ENCODE results near the gene GPD2. TPM values are rescaled to one million over a fixed set of nuclear protein-coding genes. Genes with fewer than 3 reads are reported as not detected.
A peak's percentile ranks its signal among the peaks of the same experiment; 100 is the strongest.
"Not testable (repeated sequence)": the region's sequence is repeated elsewhere in the genome, so short reads cannot be mapped to it uniquely, and the experiment has no call there.

GPD2 gene
- total RNA-seq, 1 donor from 2014 or later = 13.2 TPM

DNA sequence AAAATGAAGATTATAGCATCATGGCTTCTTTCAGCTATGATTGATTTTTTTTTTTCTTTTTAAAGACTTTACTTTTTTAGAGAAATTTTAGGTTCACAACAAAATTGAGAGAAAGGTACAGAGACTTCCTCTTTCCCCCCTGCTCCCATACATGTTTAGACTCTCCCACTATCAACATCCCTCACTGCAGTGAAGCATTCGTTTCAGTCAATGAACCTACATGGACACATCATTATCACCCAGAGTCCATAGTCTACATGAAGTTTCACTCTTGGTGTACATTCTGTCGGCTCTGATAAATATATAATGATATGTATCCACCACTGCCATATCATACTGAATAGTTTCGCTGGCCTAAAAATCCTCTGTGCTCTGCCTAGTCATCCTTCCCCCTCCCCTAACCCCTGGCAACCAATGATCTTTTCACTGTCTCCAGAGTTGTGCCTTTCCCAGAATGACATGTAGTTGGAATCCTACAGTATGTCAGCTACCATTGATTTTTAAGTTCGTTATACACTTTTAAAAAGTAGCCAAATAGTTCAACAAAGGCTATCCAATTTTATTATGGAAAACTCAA lies 86.8 kb downstream of the GPD2 start:
- no peak for DNase-seq (ENCODE audit: low read depth)

GRCh38 chr2:156526950-156527636 lies 90.9 kb downstream of the GPD2 start:
- no peak for DNase-seq (ENCODE audit: low read depth)

- not testable (repeated sequence) for DNase-seq (ENCODE audit: low read depth)
These were observed 92.4 kb downstream of the GPD2 start for GRCh38 chr2:156528583-156528982.

GRCh38 chr2:156532989-156533388 lies 96.8 kb downstream of the GPD2 start:
- no peak for DNase-seq (ENCODE audit: low read depth)

DNA sequence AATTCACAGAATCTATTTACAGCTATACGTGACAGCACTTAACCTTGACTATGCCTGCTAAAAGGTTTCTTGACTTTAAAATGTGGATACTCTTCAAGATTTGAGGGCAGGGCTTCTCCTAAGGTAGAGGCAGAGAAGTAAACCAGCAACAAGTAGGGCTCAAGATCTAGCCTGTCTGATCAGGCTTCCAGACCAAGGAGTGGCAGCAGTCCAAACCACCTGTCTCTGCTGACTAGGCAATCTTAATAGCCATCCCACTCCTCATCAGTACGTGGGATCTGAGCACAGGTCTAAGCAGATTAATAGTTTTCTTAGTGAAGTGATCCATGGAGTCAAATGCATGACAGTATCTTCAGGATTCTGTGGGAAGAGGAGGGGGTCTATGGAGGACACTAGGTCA lies 100.4 kb downstream of the GPD2 start:
- DNase-seq (ENCODE audit: low read depth) = peak; percentile 13

GRCh38 chr2:156537141-156537540 lies 101.0 kb downstream of the GPD2 start:
- DNase-seq (ENCODE audit: low read depth) = no peak

GRCh38 chr2:156538083-156538504 lies 101.9 kb downstream of the GPD2 start:
- no peak for DNase-seq (ENCODE audit: low read depth)

GRCh38 chr2:156539086-156539860 lies 103.1 kb downstream of the GPD2 start:
- no peak for DNase-seq (ENCODE audit: low read depth)

DNA sequence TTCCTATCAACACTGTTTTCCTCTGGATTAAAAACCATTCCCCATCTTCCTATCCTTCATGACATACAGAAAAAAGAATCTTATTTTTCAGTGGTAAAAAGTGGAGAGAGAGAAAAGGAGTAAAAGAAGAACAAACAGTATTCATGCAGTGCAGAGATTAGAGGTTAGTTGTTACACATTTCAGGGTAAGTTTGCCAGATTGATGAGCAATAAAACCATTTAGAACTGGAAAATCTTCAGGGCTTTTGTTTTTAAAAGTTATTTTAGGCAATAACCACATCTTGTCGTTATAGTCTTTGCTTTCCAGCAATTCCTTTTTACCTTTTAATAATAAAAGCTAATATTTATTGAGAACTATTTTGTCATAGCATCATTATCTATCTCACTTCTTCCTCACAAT lies 104.5 kb downstream of the GPD2 start:
- DNase-seq (ENCODE audit: low read depth) = no peak

GRCh38 chr2:156541229-156541628 lies 105.0 kb downstream of the GPD2 start:
- no peak for DNase-seq (ENCODE audit: low read depth)

DNA sequence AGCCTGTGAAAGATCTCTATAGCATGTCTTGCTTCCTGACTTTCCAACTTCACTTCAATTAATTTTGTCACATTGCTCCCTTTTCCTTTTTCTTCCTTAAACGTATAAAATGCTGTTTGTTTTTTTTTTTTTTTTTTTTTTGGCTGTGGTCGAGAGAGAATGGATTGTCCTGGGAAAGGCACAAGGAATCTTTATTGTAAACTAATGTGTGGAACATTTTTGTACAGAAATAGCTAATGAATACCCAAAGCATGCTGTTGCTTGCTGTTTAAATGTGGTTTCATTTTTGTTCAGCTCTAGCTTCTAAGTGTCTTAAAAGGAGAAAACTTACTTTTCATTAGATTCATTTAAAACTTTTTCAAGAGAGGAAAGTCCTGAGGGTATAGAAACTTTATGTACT lies 105.5 kb downstream of the GPD2 start:
- DNase-seq (ENCODE audit: low read depth) = no peak

- DNase-seq (ENCODE audit: low read depth) = no peak
These were observed 112.2 kb downstream of the GPD2 start for GRCh38 chr2:156548413-156548812.

DNA sequence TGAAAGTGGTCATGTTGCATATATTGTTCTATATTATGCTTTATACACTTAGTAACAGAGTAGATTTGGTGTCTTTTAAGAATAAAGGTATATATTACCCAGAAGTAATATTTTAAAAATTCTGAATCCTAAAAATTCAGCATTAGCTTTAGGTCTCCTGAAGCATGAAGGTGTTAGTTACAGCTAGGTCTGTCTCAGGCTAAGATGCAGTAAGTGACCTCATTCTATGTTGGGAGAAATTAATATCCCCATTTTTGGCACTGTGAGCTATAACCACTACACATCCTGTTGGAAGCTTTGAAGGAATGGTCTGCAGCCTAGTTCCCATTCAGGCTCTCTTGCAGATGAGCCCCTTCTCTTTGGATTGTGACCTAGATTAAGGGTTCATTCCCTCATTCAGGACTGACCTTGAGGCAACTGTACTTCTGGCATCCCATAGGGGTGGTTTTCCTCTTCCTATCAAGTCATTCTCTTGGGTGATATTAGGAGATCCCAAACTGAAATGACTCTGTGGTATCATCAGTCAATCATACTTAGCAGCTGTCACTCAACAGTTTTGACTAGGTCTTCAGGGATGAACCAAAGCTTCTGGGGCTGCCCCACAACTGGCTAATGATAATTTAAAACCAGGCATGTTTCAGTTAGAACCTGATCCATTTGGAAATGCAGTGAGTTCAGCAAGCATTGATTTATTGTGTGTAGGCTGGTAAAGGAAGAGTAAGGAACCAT lies 117.7 kb downstream of the GPD2 start:
- no peak for DNase-seq (ENCODE audit: low read depth)

DNA sequence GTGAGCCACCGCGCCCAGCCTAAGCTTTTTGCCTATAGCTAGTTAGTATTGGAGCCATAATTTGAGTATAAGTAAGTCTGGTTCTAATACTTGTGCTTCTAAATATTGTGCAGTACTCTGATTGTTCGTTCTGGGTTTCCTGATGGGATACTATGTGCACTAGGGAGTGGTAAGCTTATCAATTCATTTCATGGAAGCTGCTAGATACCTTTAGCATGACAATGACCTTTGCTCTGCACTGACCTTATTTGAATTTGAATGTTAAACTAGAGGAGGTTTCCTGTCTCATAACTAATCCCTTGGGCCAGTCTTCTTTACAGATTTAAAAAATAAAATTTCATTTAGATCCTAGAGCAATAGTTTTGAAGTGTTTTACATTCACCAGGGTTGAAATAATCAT lies 125.1 kb downstream of the GPD2 start:
- no peak for DNase-seq (ENCODE audit: low read depth)

GRCh38 chr2:156562124-156562523 lies 125.9 kb downstream of the GPD2 start:
- peak; percentile 45 for DNase-seq (ENCODE audit: low read depth)

GRCh38 chr2:156563994-156564753 lies 128.0 kb downstream of the GPD2 start:
- no peak for DNase-seq (ENCODE audit: low read depth)

DNA sequence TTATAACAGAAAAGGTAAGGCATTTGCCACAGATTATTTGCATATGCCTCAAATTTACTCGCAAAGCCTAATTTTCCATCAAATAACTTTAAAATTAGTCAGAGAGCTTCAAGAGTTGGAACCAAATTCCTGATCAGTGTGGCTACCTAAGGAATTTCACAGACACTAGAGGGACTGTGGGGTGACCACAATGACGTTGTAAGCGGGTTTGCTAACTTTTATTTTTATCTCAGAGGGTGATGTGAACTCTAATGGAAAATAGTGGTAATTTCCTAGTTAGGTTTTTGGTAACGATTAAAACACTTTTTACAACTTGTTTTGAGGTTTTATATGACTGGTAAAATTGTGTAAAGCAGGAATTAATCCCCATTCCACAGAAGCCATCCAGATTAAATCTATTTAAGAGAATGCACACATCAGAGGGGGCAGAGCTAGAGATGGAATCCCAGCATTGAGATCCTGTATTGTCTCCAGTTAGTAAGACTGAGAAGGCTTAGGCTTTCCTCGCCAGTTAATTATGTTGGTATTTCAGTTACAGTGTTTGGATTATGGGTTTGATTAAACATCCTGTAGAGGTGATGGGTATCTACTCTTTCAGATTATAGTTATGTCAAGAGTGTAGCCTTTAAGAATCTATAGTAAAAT lies 129.0 kb downstream of the GPD2 start:
- peak; percentile 88 for DNase-seq (ENCODE audit: low read depth)

DNA sequence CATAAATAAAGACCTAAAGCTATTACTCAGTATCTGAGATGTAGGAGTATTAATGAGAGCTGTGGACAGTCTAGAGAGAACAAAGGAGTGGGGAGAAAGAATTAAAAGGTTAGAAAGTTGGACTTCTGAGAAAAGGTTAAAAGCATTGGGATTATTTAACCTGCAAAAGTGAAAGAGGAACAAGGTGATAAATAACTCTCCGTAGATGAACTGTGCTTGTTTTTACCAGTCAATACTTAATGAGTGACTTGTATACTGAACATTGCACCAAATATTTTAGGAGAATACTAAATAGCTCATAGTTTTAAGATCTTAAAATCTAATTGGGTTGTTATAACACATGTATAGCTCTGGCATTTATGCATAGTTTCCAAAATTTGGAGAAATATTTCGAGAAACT lies 137.5 kb downstream of the GPD2 start:
- no peak for DNase-seq (ENCODE audit: low read depth)

GRCh38 chr2:156574112-156574511 lies 137.9 kb downstream of the GPD2 start:
- DNase-seq (ENCODE audit: low read depth) = no peak

GRCh38 chr2:156576005-156576404 lies 139.8 kb downstream of the GPD2 start:
- no peak for DNase-seq (ENCODE audit: low read depth)

DNA sequence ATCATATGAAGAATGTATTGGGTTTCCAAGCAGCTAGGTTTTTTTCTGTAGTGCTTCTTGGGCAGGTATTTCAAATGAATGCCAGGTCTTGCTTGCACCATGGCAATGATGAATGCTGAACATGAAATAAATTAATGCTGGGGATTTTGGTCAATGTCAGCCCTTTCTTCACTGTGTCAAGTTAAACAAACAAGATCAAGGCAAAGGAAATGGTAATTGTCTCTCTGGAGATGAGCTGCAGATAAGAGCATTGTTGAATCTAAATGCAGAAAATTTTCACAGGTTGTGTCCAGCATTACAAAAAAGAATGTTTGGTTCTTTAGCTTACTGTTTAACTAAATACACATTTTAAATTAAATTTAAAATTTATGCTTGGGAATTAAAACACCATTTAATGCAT lies 144.3 kb downstream of the GPD2 start:
- DNase-seq (ENCODE audit: low read depth) = no peak
